Keratinocyte (primary cell): ENCODE results near the gene KLF5. TPM values are rescaled to one million over a fixed set of nuclear protein-coding genes. Genes with fewer than 3 reads are reported as not detected.

Source experiments
- DNase-seq: peaks from one replicate; pipeline ENCODE4 v3.0.0-alpha.2; 2011; ENCODE audit warnings: low read depth, missing footprints, low spot score
- FAIRE-seq: peaks from 2 replicates; lab custom pipeline; 2011; peaks lifted over from hg19 to GRCh38; lab: Jason Lieb, UNC
- H2AFZ ChIP-seq: 2 replicates; pipeline ENCODE4 v1.6.0; 2012; ENCODE audit warnings: low read length, control low read depth, inconsistent platforms; ENCODE audit not compliant: control insufficient read depth
- H3K27ac ChIP-seq: 2 replicates; pipeline ENCODE4 v1.5.1; 2011; ENCODE audit warnings: low read length; ENCODE audit not compliant: control insufficient read depth, insufficient read depth
- H3K27me3 ChIP-seq: 3 replicates; pipeline ENCODE4 v1.6.0; 2011; ENCODE audit warnings: low read length; ENCODE audit not compliant: control insufficient read depth, insufficient read depth; ENCODE audit errors: extremely low read depth
- H3K36me3 ChIP-seq, 2 experiments: 2 replicates in 1 of 2; 3 replicates in 1 of 2; pipeline ENCODE4 v1.5.1; 2011; ENCODE audit warnings: low read length in 2 of 2, mild to moderate bottlenecking in 1 of 2; ENCODE audit not compliant: control insufficient read depth in 2 of 2, insufficient read depth in 2 of 2; ENCODE audit errors: extremely low read depth in 1 of 2
- H3K4me1 ChIP-seq: 3 replicates; pipeline ENCODE4 v1.5.1; 2011; ENCODE audit warnings: low read length; ENCODE audit not compliant: control insufficient read depth, insufficient read depth; ENCODE audit errors: extremely low read depth
- H3K4me2 ChIP-seq: 3 replicates; pipeline ENCODE4 v1.6.0; 2011; ENCODE audit warnings: low read depth, low read length; ENCODE audit not compliant: control insufficient read depth, insufficient read depth; ENCODE audit errors: extremely low read depth
- H3K4me3 ChIP-seq, 3 experiments: fragments of 200-600 bp in 1 of 3; sonication (generic) in 1 of 3; 2 replicates in 2 of 3; 3 replicates in 1 of 3; pipeline ENCODE4 v1.5.1; 2011 to 2016; ENCODE audit warnings: low read length in 3 of 3, mild to moderate bottlenecking in 3 of 3, control low read depth in 2 of 3, inconsistent platforms in 1 of 3, low read depth in 1 of 3, mixed read lengths in 1 of 3, mixed run types in 1 of 3, moderate library complexity in 1 of 3; ENCODE audit not compliant: control insufficient read depth in 2 of 3, insufficient read depth in 2 of 3; ENCODE audit errors: extremely low read depth in 1 of 3
- H3K79me2 ChIP-seq: 2 replicates; pipeline ENCODE4 v1.6.0; 2012; ENCODE audit warnings: low read length; ENCODE audit not compliant: control insufficient read depth, insufficient read depth
- H3K9ac ChIP-seq: 3 replicates; pipeline ENCODE4 v1.6.0; 2011; ENCODE audit warnings: low read length; ENCODE audit not compliant: control insufficient read depth, insufficient read depth; ENCODE audit errors: extremely low read depth
- H3K9me1 ChIP-seq: 3 replicates; pipeline ENCODE4 v1.6.0; 2011; ENCODE audit warnings: low read length; ENCODE audit not compliant: control insufficient read depth, insufficient read depth; ENCODE audit errors: extremely low read depth
- H3K9me3 ChIP-seq: 2 replicates; pipeline ENCODE4 v1.5.1; 2012; ENCODE audit warnings: low read depth, low read length; ENCODE audit not compliant: control insufficient read depth
- H4K20me1 ChIP-seq: 3 replicates; pipeline ENCODE4 v1.6.0; 2011; ENCODE audit warnings: low read length; ENCODE audit not compliant: control insufficient read depth, insufficient read depth; ENCODE audit errors: extremely low read depth
- EZH2 ChIP-seq: IDR thresholded peaks from one replicate; pipeline ENCODE4 v1.6.1; 2012; ENCODE audit warnings: inconsistent platforms, mild to moderate bottlenecking, low read length, moderate library complexity
- dilution Hi-C: fragments of 300-500 bp; cut with MboI; formaldehyde crosslinking; loops from one replicate; pipeline ENCODE4 v1.7.0; 2020; ENCODE audit warnings: low sequenced_read_pairs; ENCODE audit not compliant: extremely low pct_ligation_motif_present
- polyA plus RNA-seq, 5 experiments: library from polyadenylated mRNA; depleted of rRNA in 3 of 5; stranded (reverse) in 3 of 5; stranded (forward) in 1 of 5; unstranded in 1 of 5; fragments of >200 nt; gene quantifications; 1 replicate in 1 of 5; 2 replicates in 3 of 5; 3 replicates in 1 of 5; pipeline versions ENCODE4 v1.2.1 to v1.2.3, GENCODE V29; 2011 to 2012; ENCODE audit warnings: missing spikeins in 2 of 5, low read depth in 1 of 5, low replicate concordance in 1 of 5
- TF ChIP-seq, protein P1 (sequence below), 3 experiments: IDR thresholded peaks in 1 of 3; conservative IDR thresholded peaks in 1 of 3; optimal IDR thresholded peaks in 1 of 3; 2 replicates in 2 of 3; 3 replicates in 1 of 3; pipeline versions ENCODE3 to v1.5.1; 2011; ENCODE audit warnings: low read length in 3 of 3, mild to moderate bottlenecking in 3 of 3, moderate library complexity in 2 of 3, control low read depth in 1 of 3, inconsistent platforms in 1 of 3; ENCODE audit not compliant: insufficient read depth in 2 of 3; ENCODE audit errors: extremely low read depth in 1 of 3

KLF5 gene
- polyA plus RNA-seq, 1 donor (not counting 4 experiments of a cell fraction or from before 2014, with no cell fraction given) = 162 TPM

GRCh38 chr13:73038064-73038463, 20.7 kb upstream of the KLF5 start:
- Histone ChIP-seq H2AFZ (no peak overlapping the region), H3K9ac (no peak overlapping the region), H3K4me1 (no peaks in the 10 kb centered on the region), H4K20me1 (no peaks in the 10 kb centered on the region), H3K4me3 (no peak overlapping the region), H3K27me3 (no peaks in the 10 kb centered on the region), H3K27ac (no peak overlapping the region), H3K79me2 (no peaks in the 10 kb centered on the region), H3K9me3 (no peaks in the 10 kb centered on the region), H3K4me2 (no peak overlapping the region), H3K36me3 (no peaks in the 10 kb centered on the region), H3K9me1 (no peaks in the 10 kb centered on the region)
- dilution Hi-C loops = no loop called here
- TF ChIP-seq, protein P1, sequence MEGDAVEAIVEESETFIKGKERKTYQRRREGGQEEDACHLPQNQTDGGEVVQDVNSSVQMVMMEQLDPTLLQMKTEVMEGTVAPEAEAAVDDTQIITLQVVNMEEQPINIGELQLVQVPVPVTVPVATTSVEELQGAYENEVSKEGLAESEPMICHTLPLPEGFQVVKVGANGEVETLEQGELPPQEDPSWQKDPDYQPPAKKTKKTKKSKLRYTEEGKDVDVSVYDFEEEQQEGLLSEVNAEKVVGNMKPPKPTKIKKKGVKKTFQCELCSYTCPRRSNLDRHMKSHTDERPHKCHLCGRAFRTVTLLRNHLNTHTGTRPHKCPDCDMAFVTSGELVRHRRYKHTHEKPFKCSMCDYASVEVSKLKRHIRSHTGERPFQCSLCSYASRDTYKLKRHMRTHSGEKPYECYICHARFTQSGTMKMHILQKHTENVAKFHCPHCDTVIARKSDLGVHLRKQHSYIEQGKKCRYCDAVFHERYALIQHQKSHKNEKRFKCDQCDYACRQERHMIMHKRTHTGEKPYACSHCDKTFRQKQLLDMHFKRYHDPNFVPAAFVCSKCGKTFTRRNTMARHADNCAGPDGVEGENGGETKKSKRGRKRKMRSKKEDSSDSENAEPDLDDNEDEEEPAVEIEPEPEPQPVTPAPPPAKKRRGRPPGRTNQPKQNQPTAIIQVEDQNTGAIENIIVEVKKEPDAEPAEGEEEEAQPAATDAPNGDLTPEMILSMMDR (optimal IDR thresholded peaks at IDR 0.05 in 1 of 3, IDR thresholded peaks at IDR 0.05 in 1 of 3, conservative IDR thresholded peaks at IDR 0.05 in 1 of 3; ENCODE audit: extremely low read depth in 1 of 3, insufficient read depth in 2 of 3, low read length in 3 of 3) = no peak
- no peak for TF ChIP-seq EZH2
- DNase-seq (no peak), FAIRE-seq (no peak)

- H3K27me3 ChIP-seq = no peaks in the 10 kb centered on the region
- no peak overlapping the region for H3K27ac ChIP-seq
- TF ChIP-seq, protein P1 (optimal IDR thresholded peaks at IDR 0.05 in 1 of 3, IDR thresholded peaks at IDR 0.05 in 1 of 3, conservative IDR thresholded peaks at IDR 0.05 in 1 of 3; ENCODE audit: extremely low read depth in 1 of 3, insufficient read depth in 2 of 3, low read length in 3 of 3) = peak in 1 of 3 experiments; percentile 11
- TF ChIP-seq EZH2 = no peak
- no peaks in the 10 kb centered on the region for H3K79me2 ChIP-seq
- no peak for FAIRE-seq
- dilution Hi-C loops = no loop called here
- no peak overlapping the region for H2AFZ ChIP-seq
- no peaks in the 10 kb centered on the region for H3K36me3 ChIP-seq
- H4K20me1 ChIP-seq = no peaks in the 10 kb centered on the region
- H3K9ac ChIP-seq = no peak overlapping the region
- no peaks in the 10 kb centered on the region for H3K4me1 ChIP-seq
- no peak overlapping the region for H3K4me2 ChIP-seq
- no peaks in the 10 kb centered on the region for H3K9me3 ChIP-seq
- H3K9me1 ChIP-seq = no peaks in the 10 kb centered on the region
- DNase-seq = no peak
- no peak overlapping the region for H3K4me3 ChIP-seq
Observed at GRCh38 chr13:73039201-73040108, 19.4 kb upstream of the KLF5 start.
